ENCODE data around the gene PRKAR1B.

The PRKAR1B gene

DNA sequence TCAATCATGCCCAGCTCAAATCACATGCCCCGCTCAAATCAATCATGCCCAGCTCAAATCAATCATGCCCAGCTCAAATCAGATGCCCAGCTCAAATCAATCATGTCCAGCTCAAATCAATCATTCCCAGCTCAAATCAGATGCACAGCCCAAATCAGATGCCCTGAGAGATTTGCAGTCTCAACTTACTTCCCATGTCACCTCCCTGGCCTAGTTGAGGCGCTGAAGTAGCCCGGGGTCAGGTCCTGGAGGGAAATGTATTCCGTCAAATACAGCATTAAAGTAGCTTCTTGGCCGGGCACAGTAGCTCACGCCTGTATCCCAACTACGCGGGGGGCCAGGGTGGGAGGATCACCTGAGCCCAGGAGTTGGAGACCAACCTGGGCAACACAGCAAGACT, 15.7 kb upstream of the PRKAR1B start:
- in situ Hi-C loops (cut with MboI; ENCODE audit: low sequenced_read_pairs), result no loop called here

DNA sequence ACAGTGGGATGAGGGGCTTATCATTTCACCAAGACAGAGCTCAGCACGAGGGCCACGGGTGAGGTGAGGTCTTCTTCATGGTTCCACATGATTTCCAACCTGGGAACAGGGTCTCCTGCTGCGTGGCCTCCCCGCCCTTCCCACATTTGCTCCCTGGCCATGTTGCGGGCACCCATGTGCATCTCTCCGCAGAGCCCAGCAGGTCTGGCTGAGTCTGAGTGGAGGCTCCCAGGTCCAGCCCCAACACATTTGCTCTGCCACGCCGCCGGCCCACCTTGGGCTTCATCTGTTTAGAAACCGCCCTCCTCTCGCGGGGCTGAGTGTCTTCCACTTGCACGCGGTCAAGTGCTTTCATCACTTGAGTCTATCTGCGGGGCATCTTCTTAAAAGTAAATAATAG, 14.8 kb upstream of the PRKAR1B start:
- in situ Hi-C loops (cut with MboI; ENCODE audit: low sequenced_read_pairs), result no loop called here

DNA sequence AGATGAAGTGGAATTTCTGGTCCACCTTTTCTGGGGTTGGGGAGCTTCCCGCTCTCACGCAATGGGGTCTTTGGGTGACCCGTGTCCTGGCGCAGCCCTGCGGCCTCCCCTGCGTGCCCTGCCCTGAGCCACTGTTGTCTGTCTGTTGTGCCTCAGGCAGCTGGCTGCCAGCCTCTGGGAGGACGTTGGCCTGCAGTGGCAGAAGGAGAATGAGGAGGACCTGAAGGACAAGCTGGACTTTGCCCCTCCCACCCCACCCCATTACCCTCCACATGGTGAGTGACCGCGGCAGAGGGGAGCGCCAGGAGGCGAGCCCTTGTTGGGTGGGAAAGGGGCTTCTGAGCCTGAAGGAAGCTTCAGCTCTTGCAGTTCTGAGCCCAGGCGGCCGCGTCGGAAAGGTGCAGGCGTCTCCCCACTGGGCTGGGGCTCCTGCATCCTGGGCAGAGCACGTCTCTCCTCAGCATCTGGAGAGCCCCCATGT, 14.2 kb upstream of the PRKAR1B start:
- in situ Hi-C loops (cut with MboI; ENCODE audit: low sequenced_read_pairs), result no loop called here

DNA sequence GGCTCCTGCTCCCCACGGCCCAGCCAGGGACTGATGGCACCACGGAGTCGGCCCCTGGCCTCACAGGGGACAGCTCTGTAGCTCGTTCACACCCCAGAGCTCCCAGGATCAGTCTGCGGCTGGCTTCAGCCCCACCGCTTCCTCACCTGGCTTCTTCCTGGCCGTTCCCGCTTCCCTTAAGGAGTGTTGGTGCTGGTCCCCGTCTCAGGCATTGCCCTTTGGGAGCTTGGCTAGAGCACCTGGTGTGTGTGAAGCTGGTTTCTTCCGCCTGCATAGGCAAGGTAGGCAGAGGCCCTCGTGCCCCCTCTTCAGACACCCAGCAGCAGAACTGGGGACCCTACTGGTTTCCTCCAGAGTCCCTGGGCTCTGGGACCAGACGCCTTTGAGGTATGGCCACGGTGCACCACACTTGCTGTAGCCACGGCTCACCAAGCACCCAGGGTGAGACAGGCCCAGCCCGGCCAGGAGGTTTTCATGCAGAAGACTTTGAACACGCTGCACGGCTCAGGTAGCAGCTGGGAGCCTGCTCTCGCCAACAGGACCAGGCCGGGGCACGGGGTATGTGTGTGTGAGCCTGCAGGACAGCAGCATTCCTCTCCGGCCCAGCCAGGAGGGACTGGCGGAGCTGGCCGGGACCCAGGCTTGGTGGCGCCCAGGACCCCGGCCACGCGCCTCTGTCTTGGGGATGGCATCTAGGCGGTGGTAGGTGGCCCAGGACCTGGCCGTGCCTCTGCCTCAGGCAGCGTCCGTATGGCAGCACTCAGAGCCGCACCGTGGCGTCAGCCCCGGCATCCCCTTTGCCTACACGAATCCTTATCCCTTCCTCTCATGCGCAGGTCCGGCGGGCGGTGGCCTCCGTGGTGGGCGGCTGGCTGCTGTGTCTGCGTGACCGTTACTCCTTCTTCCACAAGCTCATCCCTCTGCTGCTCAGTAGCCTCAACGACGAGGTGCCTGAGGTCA, 13.2 kb upstream of the PRKAR1B start:
- in situ Hi-C loops (cut with MboI; ENCODE audit: low sequenced_read_pairs), result no loop called here

DNA sequence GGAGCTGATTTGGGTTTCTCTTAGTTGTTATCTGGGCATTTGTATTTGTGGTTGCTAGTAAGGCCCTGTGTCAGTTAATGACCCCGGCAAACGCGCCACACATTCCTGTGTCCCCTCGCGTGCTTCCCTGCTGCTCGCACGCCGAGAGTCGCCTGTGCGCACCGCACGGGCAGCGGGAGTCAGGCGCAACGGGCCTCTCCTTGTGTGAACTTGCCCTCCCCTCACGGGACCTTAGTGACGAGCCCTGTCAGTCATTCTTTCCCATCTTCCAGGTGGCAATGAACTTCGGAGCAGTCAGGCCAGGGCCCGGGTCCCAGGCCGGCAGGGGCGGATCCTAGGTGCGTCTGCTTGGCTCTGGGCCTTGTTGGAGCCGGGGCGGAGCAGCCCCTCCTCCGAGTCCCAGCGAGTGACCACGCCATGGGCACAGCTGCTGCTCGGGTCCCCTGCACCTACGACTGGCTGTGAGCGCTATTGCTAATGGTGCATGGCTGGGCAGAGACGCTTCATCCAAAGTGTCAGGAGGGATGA, 12.4 kb upstream of the PRKAR1B start:
- in situ Hi-C loops (cut with MboI; ENCODE audit: low sequenced_read_pairs), result no loop called here

DNA sequence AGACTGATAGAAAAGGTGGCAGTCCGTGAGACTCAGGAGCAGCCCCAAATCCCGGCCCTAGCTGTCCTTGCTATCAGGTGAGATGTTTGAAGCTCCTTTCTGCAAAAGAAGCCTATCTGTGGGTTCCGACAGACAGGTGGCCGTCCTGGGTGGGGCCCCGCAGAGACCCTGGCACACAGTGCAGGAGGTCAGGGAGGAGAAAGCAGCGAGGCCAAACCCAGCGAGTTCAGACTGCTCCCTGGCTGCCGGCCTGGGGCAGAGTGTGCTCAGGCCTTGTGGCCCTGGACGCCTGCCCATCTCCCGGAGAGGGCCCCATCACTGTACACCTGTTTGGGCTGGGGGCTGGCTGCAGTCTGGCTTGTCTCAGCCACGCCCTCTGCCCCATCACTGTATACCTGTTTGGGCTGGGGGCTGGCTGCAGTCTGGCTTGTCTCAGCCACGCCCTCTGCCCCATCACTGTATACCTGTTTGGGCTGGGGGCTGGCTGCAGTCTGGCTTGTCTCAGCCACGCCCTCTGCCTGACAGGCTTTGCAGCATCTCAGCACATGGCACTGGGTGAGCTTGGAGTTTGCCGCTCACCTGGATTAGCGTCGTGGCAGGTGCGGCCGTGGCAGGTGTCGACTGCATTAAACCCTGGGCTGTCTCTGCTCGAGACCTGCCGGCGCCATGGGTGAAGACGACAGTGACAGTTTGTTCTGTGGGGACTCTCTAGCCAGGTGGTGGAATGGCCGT, 11.8 kb upstream of the PRKAR1B start:
- in situ Hi-C loops (cut with MboI; ENCODE audit: low sequenced_read_pairs), result no loop called here

DNA sequence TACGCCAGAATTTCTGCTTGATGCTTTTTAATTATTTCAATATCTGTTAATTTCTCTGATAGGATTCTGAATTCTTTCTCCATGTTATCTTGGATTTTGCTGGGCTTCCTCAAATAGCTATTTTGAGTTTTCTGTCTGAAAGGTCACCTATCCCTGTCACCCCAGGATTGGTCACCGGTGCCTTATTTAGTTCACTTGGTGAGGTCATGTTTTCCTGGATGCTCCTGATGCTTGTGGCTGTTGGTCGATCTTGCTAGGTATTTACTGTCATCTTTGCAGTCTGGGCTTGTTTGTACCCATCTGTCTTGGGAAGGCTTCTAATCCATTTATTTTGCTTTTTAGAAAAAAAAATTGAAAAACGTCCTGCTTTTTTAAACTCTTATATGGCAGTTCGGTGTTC, 11.2 kb upstream of the PRKAR1B start:
- in situ Hi-C loops (cut with MboI; ENCODE audit: low sequenced_read_pairs), result no loop called here

DNA sequence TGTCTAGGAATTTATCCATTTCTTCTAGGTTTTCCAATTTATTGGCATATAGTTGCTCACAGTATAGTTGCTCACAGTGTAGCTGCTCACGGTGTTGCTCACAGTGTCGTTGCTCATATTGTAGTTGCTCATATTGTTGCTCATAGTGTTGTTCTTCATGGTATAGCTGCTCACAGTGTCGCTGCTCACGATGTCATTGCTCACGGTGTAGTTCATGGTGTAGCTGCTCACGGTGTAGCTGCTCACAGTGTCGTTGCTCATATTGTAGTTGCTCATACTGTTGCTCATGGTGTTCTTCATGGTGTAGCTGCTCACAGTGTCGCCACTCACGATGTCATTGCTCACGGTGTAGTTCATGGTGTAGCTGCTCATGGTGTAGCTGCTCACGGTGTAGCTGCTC, 7.7 kb upstream of the PRKAR1B start:
- in situ Hi-C loops (cut with MboI; ENCODE audit: low sequenced_read_pairs), result no loop called here

DNA sequence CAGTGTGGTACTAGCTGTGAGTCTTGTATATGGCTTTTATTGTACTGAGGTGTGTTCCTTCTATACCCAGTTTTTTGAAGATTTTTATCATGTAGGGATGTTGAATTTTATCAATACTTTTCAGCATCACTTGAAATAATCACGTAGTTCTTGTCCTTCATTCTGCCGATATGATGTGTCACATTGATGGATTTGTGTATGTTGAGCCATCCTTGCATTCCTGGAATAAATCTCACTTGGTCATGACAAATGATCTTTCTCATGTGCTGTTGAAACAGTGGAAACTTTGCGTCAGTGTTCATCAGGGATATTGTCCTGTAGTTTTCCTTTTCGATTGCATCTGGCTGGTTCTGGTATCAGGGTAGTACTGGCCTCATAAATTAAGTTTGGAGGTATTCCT, 7.1 kb upstream of the PRKAR1B start:
- in situ Hi-C loops (cut with MboI; ENCODE audit: low sequenced_read_pairs), result no loop called here

DNA sequence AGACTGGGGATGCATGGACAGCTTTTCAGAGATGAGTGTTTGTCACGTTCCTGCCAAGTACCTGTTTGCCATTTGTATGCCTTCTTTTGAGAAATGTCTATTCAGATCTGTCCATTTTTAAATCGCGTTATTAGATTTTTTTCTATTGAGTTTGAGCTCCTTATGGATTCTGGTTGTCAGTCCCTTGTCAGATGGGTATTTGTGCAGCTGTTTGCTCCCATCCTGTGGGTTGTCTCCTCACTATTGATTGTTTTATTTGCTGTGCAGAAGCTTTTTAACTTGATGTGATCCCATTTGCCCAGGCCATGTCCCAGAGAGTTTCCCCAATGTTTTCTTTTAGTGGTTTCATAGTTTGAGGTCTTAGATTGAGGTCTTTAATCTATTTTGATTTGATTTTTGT, 5.5 kb upstream of the PRKAR1B start:
- in situ Hi-C loops (cut with MboI; ENCODE audit: low sequenced_read_pairs), result no loop called here

DNA sequence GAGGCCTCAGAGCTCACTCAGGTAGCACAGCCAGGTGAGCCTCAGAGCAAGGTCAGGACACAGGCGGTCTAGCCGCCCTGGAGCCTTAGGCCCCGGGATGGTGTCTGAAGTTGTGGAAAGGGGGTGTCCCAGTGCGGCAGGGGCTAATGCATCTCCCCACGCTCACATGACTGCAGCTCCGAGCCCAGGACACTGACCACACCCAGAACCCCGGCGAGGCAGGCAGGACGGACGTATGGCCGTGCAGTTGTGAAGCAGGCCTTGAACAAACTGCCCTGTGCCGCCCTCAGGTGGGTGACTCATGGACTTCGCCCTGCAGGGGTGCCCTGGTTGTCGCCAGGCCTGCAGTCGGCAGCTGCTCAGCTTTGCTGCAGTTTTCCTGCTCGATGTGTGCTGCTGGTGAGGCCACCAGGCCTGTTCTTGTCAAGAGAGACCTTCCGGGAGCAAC, 5.0 kb upstream of the PRKAR1B start:
- in situ Hi-C loops (cut with MboI; ENCODE audit: low sequenced_read_pairs), result no loop called here

DNA sequence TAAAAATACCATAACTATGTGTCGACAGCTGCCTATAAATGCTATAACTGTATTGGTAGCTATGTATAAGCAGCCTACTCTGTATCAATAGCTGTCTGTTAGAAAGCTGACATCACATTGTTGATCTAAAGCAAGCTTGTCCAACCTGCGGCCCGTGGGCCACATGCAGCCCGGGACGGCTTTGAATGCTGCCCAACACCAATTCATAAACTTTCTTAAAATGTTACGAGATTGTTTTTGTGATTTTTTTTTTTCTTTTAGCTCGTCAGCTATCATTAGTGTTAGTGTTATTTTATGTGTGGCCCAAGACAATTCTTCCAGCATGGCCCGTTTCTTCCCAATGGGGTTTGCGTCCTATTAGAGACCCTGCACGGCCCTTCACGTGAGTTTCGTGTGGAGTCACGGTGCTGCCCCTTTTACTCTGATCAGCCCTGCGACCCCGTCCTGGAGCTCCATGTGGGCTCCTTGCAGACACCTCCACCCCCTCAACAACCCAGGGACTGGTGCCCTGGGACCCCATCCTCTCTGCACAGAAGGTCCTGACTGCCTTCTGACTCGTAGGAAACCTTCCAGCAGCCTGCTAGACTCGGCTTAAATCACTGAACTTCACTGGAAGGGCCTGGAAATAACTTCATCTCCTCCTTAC, 4.5 kb upstream of the PRKAR1B start:
- in situ Hi-C loops (cut with MboI; ENCODE audit: low sequenced_read_pairs), result no loop called here

DNA sequence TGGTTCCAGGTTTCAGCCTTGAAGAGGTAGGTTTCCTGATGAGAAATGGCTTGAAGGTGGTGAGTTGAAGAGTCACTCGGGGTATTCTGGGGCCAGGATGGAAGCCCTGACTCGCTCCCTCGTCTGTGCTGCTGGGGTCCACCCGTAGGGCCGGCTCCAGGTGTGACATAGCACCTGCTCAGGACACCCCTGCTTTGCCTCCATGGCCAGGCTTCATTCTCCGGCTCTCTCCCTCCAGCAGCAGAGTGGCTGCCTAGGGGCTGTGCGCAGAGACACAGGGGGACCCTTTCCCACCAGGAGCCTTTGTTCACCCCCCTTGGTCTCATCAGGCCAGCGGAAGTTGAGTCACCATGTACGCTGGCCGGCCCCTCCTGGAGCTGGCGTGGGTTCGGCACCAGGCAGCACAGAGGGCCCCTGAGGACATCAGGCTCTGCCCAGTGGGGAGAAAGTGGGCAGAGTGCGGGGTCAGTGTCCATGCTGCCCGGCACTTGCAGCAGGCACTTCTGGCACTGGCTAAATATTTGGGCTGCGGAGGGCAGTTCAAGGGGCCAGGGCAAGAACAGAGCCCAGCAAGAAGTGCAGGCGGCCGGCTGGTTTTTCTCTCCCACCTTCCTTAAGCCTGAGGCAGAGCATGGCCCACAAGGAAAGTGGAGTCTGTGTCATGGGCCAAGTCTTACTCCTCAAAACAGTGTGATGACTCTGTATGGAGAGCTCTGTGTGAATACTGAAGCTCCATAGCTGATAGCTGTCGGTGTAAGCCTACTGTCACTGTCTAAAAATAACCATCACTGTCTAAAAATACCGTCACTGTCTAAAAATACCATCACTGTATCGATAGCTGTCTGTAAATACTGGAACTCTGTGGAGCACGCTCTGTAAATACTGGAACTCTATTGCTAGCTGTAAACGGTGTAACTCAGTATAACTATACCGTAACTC, 3.7 kb upstream of the PRKAR1B start:
- in situ Hi-C loops (cut with MboI; ENCODE audit: low sequenced_read_pairs), result no loop called here

DNA sequence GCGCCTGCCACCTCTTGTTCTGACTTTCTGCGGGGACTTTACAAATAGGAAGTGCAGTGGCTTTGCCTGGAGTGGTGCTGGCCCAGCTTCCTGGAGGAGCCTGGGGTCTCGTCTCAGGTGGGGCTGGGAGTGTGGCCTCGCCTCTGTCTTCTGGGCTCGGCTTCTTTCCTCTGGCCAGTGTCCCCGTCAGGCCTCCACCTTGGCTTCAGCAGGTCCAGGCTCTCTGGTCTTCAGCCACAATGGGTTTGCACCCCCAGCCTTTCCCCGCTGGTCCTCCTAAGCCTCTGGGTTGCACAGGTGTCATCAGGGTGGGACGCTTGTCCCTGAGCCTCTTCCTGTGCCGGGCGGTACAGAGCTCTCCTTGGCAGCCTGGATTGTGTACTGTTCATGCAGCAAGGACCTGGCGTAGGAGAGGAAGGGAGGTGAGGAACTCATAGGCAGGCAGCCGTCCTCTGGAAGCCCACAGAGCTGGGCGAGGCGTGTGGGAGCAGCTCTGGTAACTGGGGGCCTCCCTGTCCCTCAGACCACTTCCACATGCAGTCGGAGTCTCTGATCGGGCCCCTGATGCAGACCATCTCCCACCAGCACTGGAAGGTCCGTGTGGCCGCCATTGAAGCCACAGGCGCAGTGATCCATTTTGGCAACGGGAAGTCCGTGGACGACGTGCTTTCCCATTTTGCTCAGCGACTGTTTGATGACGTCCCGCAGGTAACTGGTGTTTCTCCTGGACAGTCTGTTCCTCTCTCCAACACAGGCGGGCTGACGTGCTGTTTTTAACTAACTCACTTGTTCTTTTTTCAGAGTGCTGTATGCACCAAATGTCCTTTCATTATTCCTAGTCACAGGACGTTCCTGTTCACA, 2.3 kb upstream of the PRKAR1B start:
- in situ Hi-C loops (cut with MboI; ENCODE audit: low sequenced_read_pairs), result no loop called here

DNA sequence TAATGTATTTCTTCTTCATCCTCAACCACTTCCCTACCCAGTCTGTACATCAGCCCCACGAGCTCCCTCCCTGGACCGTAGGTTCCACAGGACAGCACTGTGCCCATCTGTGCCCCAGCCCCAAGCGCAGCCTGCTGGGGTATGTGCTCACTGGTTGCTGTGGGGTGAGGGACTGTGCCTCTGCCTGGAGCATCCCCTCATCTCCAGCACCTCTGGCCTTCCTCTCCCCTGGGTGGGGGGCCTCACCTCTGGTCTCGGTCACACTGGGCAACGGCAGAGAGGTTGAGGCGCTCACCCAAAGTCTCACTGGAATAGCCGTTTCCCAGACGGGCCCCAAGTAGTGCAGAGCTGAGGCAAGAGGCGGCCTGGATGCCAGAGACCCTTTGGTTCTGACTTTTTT, 1.5 kb upstream of the PRKAR1B start:
- in situ Hi-C loops (cut with MboI; ENCODE audit: low sequenced_read_pairs), result no loop called here

DNA sequence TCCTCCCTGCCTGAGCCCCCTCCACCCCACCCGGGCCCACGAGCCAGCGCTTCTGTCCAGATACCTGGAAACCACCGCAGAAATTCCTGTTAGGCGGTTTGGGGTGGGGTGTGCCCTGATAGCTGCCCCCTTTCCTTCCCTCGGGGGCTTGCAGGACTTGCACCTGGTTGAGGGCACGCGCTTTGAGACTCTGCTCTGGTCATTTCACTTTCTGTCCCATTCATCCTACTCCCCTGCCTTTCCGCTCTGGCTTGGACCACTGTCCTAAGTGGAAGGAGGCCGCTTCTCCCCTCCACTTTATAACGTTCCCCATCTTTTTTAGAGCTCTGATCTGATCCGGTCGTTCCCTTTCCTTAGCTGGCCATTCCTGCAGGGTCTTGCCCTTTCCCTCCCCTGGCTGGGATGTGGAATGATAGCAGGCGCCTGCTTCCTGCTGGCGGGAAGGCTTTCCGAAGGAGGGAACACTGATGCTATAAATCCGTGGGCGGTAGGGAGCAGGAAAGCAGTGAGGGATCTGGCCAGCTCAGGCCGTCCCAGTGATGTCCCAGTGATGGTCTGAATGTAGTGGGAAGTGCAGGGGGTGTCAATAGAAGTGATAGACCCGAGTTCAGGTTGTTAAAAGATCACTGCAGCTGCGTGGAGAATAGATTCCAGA, 852 bp upstream of the PRKAR1B start:
- in situ Hi-C loops (cut with MboI; ENCODE audit: low sequenced_read_pairs), result no loop called here

DNA sequence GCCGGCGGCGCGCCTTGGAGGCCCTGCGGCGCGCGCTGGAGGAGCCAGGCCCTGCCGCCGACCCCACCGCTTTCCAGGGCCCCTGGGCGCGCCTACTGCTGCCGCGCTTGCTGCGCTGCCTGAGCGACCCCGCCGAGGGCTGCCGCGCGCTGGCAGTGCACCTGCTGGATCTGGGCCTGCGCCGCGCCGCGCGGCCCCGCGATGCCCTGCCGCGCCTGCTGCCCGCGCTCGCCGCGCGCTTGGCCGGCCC, 302 bp downstream of the PRKAR1B start:
- in situ Hi-C loops (cut with MboI; ENCODE audit: low sequenced_read_pairs), result no loop called here

DNA sequence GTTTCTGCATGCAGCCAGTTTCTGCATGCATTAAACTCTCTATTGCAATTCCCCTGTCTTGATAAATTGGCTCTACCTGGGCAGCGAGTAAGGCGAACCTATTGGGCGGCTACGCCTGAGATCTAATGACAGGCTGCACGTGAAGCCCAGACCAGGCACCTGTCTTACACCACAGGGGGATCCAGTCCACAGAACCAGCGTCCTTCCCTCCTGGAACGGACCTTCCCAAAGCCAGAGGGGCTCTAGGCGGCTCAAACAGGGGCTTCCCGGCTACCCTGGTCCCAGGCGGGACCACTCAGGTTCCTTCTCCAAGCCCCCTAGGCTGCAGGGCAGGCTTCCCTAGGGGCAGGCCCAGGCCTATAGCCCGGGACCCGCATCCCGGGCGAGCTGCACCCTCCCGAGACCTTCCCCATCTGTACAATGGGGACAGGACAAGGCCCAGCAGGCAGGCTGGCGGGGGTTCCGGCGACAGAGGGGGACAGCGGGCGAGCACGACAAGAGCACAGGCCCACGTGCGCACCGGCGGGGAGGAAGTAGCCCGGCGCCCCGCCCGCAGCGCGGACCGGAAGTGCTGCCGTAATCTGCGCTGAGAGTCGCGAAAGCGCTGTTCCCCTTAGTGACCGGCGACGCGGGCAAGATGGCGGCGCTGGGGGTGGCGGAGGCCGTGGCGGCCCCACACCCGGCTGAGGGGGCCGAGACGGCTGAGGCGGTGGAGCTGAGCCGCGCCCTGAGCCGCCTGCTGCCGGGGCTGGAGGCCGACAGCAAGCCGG, 812 bp downstream of the PRKAR1B start, which contains the start of gene DNAAF5:
DNAAF5 (plus strand) TSS at position 616 of the 770 bp plus-strand sequence; CDS start at position 638, 22 bp downstream.
- in situ Hi-C loops (cut with MboI; ENCODE audit: low sequenced_read_pairs), result no loop called here

Data from HL-60/S4 (cell line).